ENCODE measurements around the gene ABCG8.

GRCh38 chr2:43885132-43885632, 46.4 kb downstream of the ABCG8 start:
- TF ChIP-seq EZH2 (IDR thresholded peaks at IDR 0.05; ENCODE audit: borderline replicate concordance, low read depth, low read length, severe bottlenecking): no peak
- no peak for TF ChIP-seq CTCF (IDR thresholded peaks at IDR 0.05; ENCODE audit: extremely low read depth in 1 of 2, insufficient read depth in 1 of 2, low read depth in 1 of 2, low read length in 2 of 2)
- TF ChIP-seq POLR2A (IDR thresholded peaks at IDR 0.05; ENCODE audit: low read depth, low read length): no peak
- no peak for TF ChIP-seq MYC (IDR thresholded peaks at IDR 0.05; ENCODE audit: low read depth, low read length)
- TF ChIP-seq POLR2AphosphoS5 (IDR thresholded peaks at IDR 0.05; ENCODE audit: insufficient read depth, low read depth, low read length): no peak
- TF ChIP-seq MAX (IDR thresholded peaks at IDR 0.05; ENCODE audit: insufficient read depth, insufficient read length): no peak
